Astrocyte (in vitro differentiated cells and primary cell): Measurements from ENCODE around the gene TM9SF1.

ENCODE experiments used
- CTCF ChIP-seq: IDR thresholded peaks from 2 replicates; pipeline ENCODE4 v1.5.1; 2011; ENCODE audit warnings: low read depth, mild to moderate bottlenecking, inconsistent platforms, low read length, moderate library complexity; ENCODE audit not compliant: insufficient read depth
- EZH2 ChIP-seq: IDR thresholded peaks from 2 replicates; pipeline ENCODE4 v1.6.1; 2012; ENCODE audit warnings: mild to moderate bottlenecking, low read length, inconsistent platforms; ENCODE audit not compliant: insufficient read depth

GRCh38 chr14:24157331-24157730, 37.9 kb downstream of the TM9SF1 start:
- TF ChIP-seq CTCF: no peak
- no peak for TF ChIP-seq EZH2
